22Rv1 (cell line): ENCODE results near the gene HDDC2.

ENCODE experiments used
- H3K27ac ChIP-seq: fragments of 450-650 bp; 2 replicates; pipeline ENCODE4 v1.5.1; 2017
- ZFX ChIP-seq: fragments of 450-650 bp; IDR thresholded peaks from 2 replicates; pipeline ENCODE4 v1.6.1; 2017; ENCODE audit warnings: antibody characterized with exemption, borderline replicate concordance
- TF ChIP-seq, protein P1 (sequence below): fragments of 450-650 bp; IDR thresholded peaks from 2 replicates; pipeline ENCODE4 v1.5.1; 2017; ENCODE audit warnings: mild to moderate bottlenecking

HDDC2 gene

DNA sequence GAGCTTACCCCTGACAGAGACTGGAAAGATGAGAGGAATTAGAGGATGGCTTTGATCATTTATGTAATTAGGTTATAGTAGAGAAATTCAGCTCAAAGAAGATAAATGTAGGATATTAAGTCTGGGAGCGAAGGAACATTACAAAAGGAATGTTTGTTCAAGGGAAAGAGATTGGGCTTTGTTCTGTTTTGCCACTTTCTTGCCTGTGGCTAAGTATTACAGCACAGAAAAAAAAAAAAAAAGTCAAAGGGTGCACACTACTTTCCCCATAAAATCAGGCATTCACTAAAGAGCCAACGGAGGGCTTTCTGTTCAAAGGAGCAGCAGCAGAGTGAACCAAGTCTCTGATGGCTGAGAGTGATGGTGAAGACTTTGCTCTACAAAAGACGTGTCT, 5.0 kb upstream of the HDDC2 start:
- no peak for TF ChIP-seq ZFX
- TF ChIP-seq, protein P1, sequence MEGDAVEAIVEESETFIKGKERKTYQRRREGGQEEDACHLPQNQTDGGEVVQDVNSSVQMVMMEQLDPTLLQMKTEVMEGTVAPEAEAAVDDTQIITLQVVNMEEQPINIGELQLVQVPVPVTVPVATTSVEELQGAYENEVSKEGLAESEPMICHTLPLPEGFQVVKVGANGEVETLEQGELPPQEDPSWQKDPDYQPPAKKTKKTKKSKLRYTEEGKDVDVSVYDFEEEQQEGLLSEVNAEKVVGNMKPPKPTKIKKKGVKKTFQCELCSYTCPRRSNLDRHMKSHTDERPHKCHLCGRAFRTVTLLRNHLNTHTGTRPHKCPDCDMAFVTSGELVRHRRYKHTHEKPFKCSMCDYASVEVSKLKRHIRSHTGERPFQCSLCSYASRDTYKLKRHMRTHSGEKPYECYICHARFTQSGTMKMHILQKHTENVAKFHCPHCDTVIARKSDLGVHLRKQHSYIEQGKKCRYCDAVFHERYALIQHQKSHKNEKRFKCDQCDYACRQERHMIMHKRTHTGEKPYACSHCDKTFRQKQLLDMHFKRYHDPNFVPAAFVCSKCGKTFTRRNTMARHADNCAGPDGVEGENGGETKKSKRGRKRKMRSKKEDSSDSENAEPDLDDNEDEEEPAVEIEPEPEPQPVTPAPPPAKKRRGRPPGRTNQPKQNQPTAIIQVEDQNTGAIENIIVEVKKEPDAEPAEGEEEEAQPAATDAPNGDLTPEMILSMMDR = no peak
- H3K27ac ChIP-seq = no peak overlapping the region

DNA sequence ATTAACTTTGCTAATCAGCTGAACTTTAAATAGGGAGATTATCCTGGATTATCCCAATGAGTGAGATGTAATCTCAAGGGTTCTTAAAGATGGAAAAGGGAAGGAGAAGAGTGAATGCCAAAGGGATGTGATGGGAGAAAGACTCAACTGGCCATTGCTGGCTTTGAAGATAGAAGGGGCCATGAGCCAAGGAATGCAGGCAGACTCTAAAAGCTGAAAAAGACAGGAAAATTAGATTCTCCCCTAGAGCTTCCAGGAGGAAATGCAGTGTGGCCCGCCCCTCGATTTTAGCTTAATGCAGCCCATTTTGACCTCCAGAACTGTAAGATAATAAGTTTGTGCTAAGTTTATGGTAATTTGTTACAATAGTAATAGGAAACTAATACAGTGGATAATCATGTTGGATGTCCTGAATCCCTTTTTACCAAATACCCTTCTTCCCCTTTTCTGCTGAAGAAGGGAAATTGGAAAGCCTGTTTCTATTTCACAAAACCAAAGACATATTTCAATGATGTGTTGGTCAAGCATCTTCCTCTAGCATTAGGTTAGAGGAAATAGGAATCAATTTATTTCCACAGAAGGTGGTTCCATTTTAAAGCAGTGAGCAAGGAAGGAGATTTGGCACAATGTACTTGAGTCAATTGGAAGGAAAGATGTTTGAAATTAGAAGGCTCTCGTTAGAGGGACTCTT, 3.3 kb upstream of the HDDC2 start:
- TF ChIP-seq ZFX = no peak
- TF ChIP-seq, protein P1 = no peak

DNA sequence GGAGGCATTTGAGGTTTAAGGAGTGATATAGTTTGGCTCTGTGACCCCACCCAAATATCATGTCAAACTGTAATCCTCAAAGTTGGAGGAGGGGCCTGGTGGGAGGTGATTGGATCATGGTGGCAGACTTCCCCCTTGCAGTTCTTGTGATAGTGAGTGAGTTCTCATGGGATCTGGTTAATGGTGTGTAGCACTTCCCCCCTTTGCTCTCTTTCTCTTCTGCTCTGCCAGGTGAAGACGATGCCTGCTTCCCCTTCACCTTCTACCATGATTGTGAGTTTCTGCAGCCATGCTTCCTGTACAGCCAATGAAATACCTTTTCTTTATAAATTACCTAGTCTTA, 1.7 kb upstream of the HDDC2 start:
- H3K27ac ChIP-seq = no peak overlapping the region
- TF ChIP-seq ZFX = no peak
- TF ChIP-seq, protein P1 = no peak

More for the DNA sequence above, 3.3 kb upstream of the HDDC2 start:
- H3K27ac ChIP-seq = no peak overlapping the region

DNA sequence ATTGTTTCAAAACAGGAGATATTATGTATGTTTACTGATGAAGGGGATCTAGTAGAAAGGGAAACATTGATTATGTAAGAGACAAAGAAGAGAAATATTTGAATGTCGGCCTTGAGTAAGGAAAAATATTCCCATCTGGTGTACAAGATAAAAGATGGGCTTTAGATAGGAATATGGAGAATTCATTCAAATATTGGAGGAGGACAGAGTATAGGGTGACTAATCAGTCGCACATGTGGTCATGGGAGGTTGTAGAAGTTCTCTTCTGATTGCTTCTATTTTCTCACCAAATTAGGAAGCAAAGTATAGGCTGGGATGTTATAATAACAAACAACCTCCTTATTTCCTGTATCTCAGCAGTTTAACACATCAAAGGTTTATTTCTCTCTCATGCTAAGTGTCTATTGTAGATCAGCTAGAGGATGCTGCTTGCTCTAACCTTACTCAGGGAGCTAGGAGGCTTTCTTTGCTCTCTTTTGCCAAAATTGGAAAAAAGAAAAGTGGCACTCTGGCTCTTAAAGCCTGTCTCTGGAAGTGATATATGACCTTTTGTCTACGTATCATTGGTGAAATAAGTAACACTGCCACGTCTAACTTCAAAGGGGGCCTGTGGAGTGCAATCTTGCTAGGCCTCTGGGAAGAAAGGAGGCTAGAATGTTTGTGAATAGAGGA, 1.2 kb upstream of the HDDC2 start:
- no peak overlapping the region for H3K27ac ChIP-seq
- no peak for TF ChIP-seq ZFX
- TF ChIP-seq, protein P1 = no peak

DNA sequence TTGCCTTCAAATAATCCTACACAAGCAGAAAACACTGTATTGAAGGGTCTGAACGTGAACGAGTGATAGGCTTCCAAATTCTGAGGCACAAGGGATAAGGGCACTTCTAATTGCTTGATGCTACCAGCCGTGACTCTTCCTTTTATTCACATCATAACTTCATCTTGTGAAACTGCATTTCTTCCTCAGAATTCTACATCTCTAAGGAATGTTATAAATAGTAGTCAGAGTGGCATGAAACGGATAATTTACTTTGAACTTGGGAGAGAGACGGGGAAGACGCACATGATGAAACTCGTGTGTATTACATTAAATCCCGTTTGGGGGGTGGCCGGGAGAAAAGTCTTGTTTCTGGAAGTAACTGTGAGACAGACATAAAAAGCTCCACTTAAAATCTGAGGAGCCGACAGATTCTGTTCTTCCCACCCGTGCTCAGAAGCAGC, 754 bp downstream of the HDDC2 start:
- no peak overlapping the region for H3K27ac ChIP-seq
- no peak for TF ChIP-seq ZFX
- TF ChIP-seq, protein P1 = no peak

DNA sequence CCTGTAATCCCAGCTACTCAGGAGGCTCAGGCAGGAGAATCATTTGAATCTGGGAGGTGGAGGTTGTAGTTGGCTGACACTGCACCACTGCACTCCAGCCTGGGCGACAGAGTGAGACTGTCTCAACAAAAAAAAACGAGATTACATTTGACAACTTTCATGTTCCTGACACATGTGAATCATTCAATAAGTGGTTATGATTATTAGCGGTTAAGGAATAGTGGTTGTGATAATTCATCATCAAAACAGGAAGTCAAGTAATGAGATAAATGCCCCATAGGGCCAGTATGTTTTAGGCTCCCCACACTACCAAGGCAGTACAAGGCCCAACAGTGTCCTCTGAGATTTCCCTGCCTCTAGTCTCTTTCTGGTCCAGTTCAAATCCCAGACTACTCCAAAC, 2.5 kb downstream of the HDDC2 start:
- TF ChIP-seq, protein P1 = no peak
- TF ChIP-seq ZFX = no peak
- no peak overlapping the region for H3K27ac ChIP-seq

DNA sequence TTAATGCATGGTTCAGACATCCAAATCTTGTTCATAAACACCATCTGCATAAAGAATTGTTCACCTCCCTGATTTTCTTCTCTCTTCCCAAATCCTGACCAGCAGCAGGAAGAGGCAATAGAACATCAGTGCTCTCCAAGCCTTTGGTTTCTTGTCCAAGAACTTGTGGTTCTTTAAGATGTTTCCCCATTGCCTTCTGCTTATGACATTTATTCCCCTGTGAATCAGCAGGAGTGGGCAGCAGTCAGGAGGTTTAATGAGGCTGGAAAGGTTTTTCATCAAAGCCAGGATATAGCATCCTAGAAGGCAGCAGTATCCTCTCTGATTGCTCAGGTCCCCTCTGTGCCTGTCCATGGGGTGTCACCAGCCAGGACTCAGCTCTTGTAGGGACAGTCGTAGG, 5.3 kb downstream of the HDDC2 start:
- H3K27ac ChIP-seq = no peak overlapping the region
- TF ChIP-seq, protein P1 = no peak
- no peak for TF ChIP-seq ZFX
